PC-9 (cell line): ENCODE measurements around the gene PALD1. TPM values are rescaled to one million over a fixed set of nuclear protein-coding genes. Genes with fewer than 3 reads are reported as not detected.

ENCODE experiments used
- BruUV-seq: library from RNA; stranded (reverse); fragments of 400-500 nt; replicated peaks from 2 replicates; lab custom pipeline; 2021; lab: Mats Ljungman, UMichigan
- CTCF ChIA-PET: fragments of 300-600 bp; sonication (Branson Sonifier 250); formaldehyde crosslinking; loops from one replicate; lab custom pipeline; 2022; ENCODE audit warnings: antibody characterized with exemption; lab: Charles Lee
- POLR2A ChIA-PET: fragments of 300-600 bp; sonication (Branson Sonifier 250); formaldehyde crosslinking; loops from one replicate; lab custom pipeline; 2022; ENCODE audit warnings: antibody characterized with exemption; ENCODE audit not compliant: unreplicated experiment; lab: Charles Lee
- DNase-seq, 2 experiments: peaks; one replicate each; pipeline versions ENCODE4 v3.0.0 to v3.0.0-alpha.2; 2015 to 2022; ENCODE audit warnings: mixed read lengths in 1 of 2
- H2AFZ ChIP-seq: fragments of 200-600 bp; sonication (generic); 2 replicates; pipeline ENCODE4 v1.8.1; 2017; ENCODE audit warnings: antibody characterized with exemption
- H3F3A ChIP-seq: fragments of 200-600 bp; sonication (generic); 2 replicates; pipeline ENCODE4 v1.8.1; 2017; ENCODE audit warnings: antibody characterized with exemption, mild to moderate bottlenecking, low read depth; ENCODE audit not compliant: insufficient read depth
- H3K27ac ChIP-seq: fragments of 200-600 bp; sonication (generic); 2 replicates; pipeline ENCODE4 v1.6.1; 2016; ENCODE audit warnings: mixed run types
- H3K27me3 ChIP-seq: fragments of 200-600 bp; sonication (generic); 2 replicates; pipeline ENCODE4 v1.6.1; 2016; ENCODE audit warnings: low read depth, mixed run types; ENCODE audit not compliant: insufficient read depth
- H3K36me3 ChIP-seq: fragments of 200-600 bp; sonication (generic); 2 replicates; pipeline ENCODE4 v1.6.1; 2016; ENCODE audit warnings: low read depth, mixed run types
- H3K4me1 ChIP-seq: fragments of 200-600 bp; sonication (generic); replicated peaks from 2 replicates; pipeline ENCODE4 v1.6.1; 2016; ENCODE audit warnings: mixed run types; ENCODE audit not compliant: insufficient read depth
- H3K4me2 ChIP-seq: fragments of 200-600 bp; sonication (generic); 2 replicates; pipeline ENCODE4 v1.6.1; 2017; ENCODE audit warnings: mixed run types
- H3K4me3 ChIP-seq: fragments of 200-600 bp; sonication (generic); 2 replicates; pipeline ENCODE4 v1.6.1; 2016; ENCODE audit warnings: mixed run types
- H3K79me2 ChIP-seq: fragments of 200-600 bp; sonication (generic); 2 replicates; pipeline ENCODE4 v1.6.1; 2017; ENCODE audit warnings: low read depth, mixed run types
- H3K9me2 ChIP-seq: fragments of 200-600 bp; sonication (generic); 2 replicates; pipeline ENCODE4 v1.8.1; 2017; ENCODE audit warnings: mild to moderate bottlenecking; ENCODE audit not compliant: insufficient read depth
- H3K9me3 ChIP-seq: fragments of 200-600 bp; sonication (generic); 2 replicates; pipeline ENCODE4 v1.8.1; 2016; ENCODE audit warnings: low read depth; ENCODE audit not compliant: insufficient read depth
- H4K20me1 ChIP-seq: fragments of 200-600 bp; sonication (generic); 2 replicates; pipeline ENCODE4 v1.8.1; 2017; ENCODE audit not compliant: insufficient read depth
- EZH2 ChIP-seq: fragments of 200-600 bp; sonication (generic); IDR thresholded peaks from 2 replicates; pipeline ENCODE4 v1.8.0; 2017; ENCODE audit warnings: antibody characterized with exemption, low read depth
- intact Hi-C: fragments of 100-400 bp; cut with micrococcal nuclease; formaldehyde crosslinking; loops from one replicate; pipeline ENCODE4 v1.10.0; 2022; ENCODE audit not compliant: unreplicated experiment
- total RNA-seq: library from RNA; stranded (reverse); gene quantifications from 2 replicates; pipeline ENCODE4 v1.2.3, GENCODE V29; 2021
- TF ChIP-seq, protein P1 (sequence below): fragments of 200-600 bp; sonication (generic); conservative IDR thresholded peaks from 2 replicates; pipeline ENCODE4 v1.6.1; 2017; ENCODE audit warnings: mixed run types, antibody characterized with exemption, mild to moderate bottlenecking, moderate library complexity

Gene PALD1
- total RNA-seq, 1 experiment from 2014 or later = 5.2 TPM

DNA sequence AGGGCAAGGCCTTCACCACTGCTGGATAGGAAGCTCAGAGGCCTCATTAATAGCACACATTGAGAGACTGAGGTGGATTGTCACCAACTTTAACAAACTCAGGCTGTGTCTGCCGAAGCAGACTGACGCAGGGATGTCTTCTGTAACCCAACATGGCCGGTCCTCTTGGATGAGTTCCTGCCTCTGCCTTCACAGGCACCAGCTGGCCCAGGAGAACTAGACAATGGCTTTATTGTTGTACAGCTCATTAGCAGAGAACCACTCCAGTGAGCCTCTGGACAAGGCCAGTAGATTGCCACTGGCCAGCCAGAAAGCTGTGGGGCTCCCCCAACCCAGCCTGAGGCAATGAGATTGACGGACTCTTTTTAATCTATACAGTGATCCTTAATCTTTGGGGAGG lies 46.5 kb upstream of the PALD1 start:
- Histone ChIP-seq H3K4me3 (no peak overlapping the region), H4K20me1 (peaks cover 4% of the 10 kb centered on the region), H3K27me3 (no peaks in the 10 kb centered on the region), H2AFZ (no peak overlapping the region), H3F3A (0 out of 2 replicates have a peak, but pooled peaks cover 6% of the 10 kb centered on the region), H3K79me2 (no peaks in the 10 kb centered on the region), H3K4me1 (no peaks in the 10 kb centered on the region), H3K4me2 (no peak overlapping the region), H3K9me3 (no peaks in the 10 kb centered on the region), H3K27ac (no peak overlapping the region), H3K36me3 (peaks cover 9% of the 10 kb centered on the region; the same call in 1 of the 2 replicates), H3K9me2 (no peaks in the 10 kb centered on the region)
- no peak for DNase-seq
- CTCF ChIA-PET = no interaction called here
- BruUV-seq = no TSS peak
- POLR2A ChIA-PET = no interaction called here
- TF ChIP-seq, protein P1, sequence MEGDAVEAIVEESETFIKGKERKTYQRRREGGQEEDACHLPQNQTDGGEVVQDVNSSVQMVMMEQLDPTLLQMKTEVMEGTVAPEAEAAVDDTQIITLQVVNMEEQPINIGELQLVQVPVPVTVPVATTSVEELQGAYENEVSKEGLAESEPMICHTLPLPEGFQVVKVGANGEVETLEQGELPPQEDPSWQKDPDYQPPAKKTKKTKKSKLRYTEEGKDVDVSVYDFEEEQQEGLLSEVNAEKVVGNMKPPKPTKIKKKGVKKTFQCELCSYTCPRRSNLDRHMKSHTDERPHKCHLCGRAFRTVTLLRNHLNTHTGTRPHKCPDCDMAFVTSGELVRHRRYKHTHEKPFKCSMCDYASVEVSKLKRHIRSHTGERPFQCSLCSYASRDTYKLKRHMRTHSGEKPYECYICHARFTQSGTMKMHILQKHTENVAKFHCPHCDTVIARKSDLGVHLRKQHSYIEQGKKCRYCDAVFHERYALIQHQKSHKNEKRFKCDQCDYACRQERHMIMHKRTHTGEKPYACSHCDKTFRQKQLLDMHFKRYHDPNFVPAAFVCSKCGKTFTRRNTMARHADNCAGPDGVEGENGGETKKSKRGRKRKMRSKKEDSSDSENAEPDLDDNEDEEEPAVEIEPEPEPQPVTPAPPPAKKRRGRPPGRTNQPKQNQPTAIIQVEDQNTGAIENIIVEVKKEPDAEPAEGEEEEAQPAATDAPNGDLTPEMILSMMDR = no peak
- TF ChIP-seq EZH2 = no peak
- intact Hi-C loops = no loop called here

DNA sequence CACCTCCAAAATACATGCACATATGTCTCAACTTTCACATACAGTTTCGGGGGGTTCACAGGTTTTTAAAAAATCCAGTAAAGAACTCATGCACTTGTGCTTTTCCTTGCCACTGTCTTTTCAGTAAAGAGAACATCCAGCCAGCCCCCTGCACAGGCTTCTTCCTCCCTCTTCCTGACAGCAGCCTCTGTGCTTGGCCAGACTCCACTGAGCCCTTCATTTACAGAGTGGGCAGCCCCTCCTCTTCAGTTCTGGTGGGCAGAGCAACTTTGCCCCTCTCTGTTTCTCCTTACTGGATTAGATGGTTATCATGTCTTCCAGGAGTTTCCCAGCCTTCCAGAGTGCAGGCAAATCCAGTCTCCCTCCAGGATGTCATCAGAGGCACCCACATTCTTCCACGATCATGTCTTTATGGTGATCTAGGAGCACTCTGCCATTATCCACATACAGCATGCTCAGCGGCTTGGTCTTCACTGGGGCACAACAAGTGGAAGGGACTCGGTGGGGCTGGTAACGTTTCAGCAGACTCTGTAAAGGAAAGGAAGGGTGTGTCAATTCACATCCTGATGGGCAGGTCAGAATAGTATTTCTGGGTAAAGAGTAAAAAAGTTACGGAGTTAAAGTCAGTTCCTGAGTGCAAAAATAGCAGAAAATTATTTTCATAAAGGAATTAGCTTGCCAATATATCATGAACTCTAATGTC lies 45.9 kb upstream of the PALD1 start:
- Histone ChIP-seq H3K79me2 (no peaks in the 10 kb centered on the region), H2AFZ (no peak overlapping the region), H3K4me2 (no peak overlapping the region), H3K27ac (no peak overlapping the region), H3F3A (0 out of 2 replicates have a peak, but pooled peaks cover 6% of the 10 kb centered on the region), H3K27me3 (no peaks in the 10 kb centered on the region), H3K4me3 (no peak overlapping the region), H4K20me1 (no peaks in the 10 kb centered on the region; the same call in 1 of the 2 replicates), H3K36me3 (peaks cover 6% of the 10 kb centered on the region; the same call in 1 of the 2 replicates), H3K9me3 (no peaks in the 10 kb centered on the region), H3K9me2 (no peaks in the 10 kb centered on the region), H3K4me1 (no peaks in the 10 kb centered on the region)
- TF ChIP-seq EZH2 = no peak
- TF ChIP-seq, protein P1 = no peak
- ChIA-PET CTCF (interaction anchor here (0.5 kb wide), 1 partner anchor 66 kb away, joined by 3 read pairs; no protein-coding TSS in a partner anchor), POLR2A (interaction anchor here (0.6 kb wide), 1 partner anchor 234 kb away, joined by 6 read pairs; no protein-coding TSS in a partner anchor)
- TSS peak; percentile 5 for BruUV-seq
- no peak for DNase-seq
- intact Hi-C loops = no loop called here

DNA sequence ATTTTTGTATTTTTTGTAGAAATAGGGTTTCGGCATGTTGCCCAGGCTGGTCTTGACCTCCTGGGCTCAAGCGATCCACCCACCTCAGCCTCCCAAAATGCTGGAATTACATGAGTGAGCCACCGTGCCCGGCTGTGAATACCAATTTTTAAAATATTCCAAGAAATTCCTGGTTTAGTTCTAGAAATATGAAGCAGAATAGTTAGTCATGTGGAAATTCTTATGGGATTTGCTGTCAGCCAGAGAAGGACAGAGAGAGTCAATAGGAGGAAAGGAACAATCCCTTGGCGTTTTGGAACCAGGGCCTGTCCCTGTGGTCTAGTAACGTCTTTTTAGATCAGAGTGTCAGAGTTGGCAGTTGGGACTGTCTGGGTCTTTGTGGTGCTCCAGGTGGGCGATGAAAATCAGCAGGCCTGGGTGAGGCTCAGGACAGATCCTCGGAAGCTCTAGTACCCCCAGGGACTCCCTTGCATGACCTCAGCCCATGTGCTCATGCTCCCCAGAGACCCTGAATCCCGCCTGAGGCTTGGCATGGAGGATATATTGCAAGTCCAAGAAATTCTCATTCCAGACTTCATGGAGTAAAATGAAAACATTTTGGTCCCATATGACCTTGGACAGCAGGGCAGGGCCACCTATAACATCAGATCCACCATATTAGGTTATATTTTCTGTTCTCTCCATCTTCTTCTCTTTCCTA lies 44.8 kb upstream of the PALD1 start:
- BruUV-seq = no TSS peak

More for the DNA sequence above, 44.8 kb upstream of the PALD1 start:
- H3K27me3 ChIP-seq = peaks cover 5% of the 10 kb centered on the region; the same call in 1 of the 2 replicates
- H3F3A ChIP-seq = 0 out of 2 replicates have a peak, but pooled peaks cover 6% of the 10 kb centered on the region
- TF ChIP-seq EZH2 = no peak
- TF ChIP-seq, protein P1 = no peak
- DNase-seq = no peak
- H3K27ac ChIP-seq = no peak overlapping the region
- no peaks in the 10 kb centered on the region for H3K9me2 ChIP-seq
- H3K4me3 ChIP-seq = no peak overlapping the region
- H2AFZ ChIP-seq = no peak overlapping the region
- no peak overlapping the region for H3K4me2 ChIP-seq
- no peaks in the 10 kb centered on the region; the same call in 1 of the 2 replicates for H4K20me1 ChIP-seq
- ChIA-PET POLR2A (no interaction called here), CTCF (no interaction called here)
- H3K79me2 ChIP-seq = no peaks in the 10 kb centered on the region
- peaks cover 6% of the 10 kb centered on the region; the same call in 1 of the 2 replicates for H3K36me3 ChIP-seq
- intact Hi-C loops = no loop called here
- H3K9me3 ChIP-seq = no peaks in the 10 kb centered on the region
- H3K4me1 ChIP-seq = no peaks in the 10 kb centered on the region
